ENCODE data around the gene CORO7.
"Not testable (repeated sequence)": the region's sequence is repeated elsewhere in the genome, so short reads cannot be mapped to it uniquely, and the experiment has no call there.

Gene CORO7

DNA sequence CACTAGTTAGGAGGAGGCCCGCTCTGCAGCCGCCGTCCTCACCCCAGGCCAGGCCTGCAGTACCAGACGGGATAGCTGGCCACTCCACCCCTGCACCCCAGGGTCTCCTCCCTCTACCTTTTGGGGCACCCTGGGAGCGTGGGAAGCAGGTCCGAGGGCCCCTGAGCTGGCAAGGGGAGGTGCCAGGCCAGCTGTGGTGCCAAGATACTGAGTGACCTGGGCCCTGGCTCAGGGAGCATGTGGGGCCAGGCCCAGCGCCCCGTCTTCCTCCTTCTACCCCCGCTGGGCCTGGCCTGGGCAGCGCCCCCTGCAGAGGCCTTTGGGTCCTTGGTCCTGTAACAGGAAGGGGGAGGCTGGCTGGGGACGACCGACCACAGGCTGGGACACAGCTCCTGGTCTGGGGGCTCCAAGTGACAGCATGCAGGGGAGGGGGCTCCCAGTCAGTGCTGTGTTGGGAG is 78.2 kb downstream of the CORO7 start:
- no peak for DNase-seq (ENCODE audit: low read depth in 2 of 2)

DNA sequence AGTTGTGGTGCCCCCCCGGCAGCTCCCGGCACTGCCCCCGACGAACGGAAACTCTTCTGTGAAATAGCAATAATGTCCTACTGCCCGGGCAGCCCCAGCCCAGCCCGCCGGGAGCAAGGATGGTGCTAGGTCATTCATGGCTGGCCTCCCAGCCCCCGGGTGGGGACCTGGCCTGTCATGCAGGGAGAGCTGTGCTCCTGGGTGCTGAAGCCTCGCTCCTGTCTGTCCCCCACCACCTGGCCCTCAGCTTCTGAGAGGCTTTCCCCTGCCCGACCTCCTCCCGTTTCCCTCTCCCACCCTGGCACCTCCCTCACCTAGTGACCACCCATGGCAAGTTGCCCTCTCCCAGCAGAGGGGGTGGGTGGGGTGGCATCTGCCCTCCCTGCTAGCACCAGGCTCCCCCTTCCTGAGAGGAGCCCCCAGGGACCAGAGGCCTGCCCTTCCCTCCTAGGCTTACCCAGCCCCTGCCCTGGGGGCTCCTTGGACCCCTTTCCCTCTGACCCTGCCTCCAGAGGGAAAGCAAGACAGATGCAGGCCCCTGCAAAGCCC is 78.8 kb downstream of the CORO7 start:
- DNase-seq (ENCODE audit: low read depth in 2 of 2): no peak

DNA sequence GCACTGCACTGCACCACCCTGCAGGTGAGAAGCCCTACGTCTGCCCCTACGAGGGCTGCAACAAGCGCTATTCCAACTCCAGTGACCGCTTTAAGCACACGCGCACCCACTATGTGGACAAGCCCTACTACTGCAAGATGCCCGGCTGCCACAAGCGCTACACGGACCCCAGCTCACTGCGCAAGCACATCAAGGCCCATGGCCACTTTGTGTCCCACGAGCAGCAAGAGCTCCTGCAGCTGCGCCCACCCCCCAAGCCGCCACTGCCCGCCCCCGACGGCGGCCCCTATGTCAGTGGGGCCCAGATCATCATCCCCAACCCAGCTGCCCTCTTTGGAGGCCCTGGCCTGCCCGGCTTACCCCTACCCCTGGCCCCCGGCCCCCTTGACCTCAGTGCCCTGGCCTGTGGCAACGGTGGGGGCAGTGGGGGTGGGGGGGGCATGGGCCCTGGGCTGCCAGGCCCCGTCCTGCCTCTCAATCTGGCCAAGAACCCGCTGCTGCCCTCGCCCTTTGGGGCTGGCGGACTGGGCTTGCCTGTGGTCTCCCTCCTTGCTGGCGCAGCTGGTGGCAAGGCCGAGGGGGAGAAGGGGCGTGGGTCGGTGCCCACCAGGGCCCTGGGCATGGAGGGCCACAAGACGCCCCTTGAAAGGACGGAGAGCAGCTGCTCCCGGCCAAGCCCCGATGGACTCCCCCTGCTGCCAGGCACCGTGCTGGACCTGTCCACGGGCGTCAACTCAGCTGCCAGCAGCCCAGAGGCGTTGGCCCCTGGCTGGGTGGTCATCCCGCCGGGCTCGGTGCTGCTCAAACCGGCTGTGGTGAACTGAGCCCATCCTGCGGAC is 79.5 kb downstream of the CORO7 start:
- no peak for DNase-seq (ENCODE audit: low read depth in 2 of 2)

DNA sequence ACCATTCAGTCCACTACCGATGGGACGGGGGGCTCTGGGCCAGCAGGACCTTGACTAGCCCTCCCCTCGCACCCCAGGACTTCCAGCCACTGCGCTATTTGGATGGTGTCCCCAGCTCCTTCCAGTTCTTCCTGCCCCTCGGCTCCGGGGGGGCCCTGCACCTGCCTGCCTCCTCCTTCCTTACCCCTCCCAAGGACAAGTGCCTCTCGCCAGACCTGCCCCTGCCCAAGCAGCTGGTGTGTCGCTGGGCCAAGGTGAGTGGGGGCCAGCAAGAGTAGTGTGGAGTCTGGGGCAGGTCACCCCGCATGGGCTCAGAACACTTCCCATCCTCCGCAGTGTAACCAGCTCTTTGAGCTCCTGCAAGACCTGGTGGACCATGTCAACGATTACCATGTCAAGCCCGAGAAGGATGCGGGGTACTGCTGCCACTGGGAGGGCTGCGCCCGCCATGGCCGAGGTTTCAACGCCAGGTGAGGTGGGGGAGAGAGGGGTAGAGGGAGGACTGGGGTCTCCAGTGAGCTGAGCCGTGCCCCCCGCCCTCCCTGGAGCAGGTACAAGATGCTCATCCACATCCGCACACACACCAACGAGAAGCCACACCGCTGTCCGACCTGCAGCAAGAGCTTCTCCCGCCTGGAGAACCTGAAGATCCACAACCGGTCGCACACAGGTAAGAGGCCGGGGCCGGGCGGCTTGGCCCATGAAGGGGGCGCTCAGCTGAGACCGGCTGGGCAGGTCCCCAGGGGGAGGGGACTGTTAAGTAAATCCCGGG is 81.5 kb downstream of the CORO7 start:
- DNase-seq (ENCODE audit: low read depth in 2 of 2): no peak

DNA sequence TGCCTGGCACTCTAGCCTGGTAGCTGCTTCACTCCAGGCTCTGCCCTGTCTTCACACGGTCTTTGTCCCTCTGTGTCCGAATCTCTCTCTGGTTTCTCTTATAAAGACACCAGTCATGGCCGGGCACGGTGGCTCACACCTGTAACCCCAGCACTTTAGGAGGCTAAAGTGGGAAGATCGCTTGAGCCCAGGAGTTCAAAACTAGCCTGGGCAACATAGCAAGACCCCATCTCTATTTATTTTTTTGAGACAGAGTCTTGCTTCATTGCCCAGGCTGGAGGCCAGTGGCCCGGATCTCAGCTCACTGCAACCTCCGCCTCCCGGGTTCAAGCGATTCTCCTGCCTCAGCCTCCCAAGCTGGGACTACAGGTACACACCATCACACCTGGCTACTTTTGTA is 82.7 kb downstream of the CORO7 start:
- not testable (repeated sequence) for DNase-seq (ENCODE audit: low read depth in 2 of 2)

DNA sequence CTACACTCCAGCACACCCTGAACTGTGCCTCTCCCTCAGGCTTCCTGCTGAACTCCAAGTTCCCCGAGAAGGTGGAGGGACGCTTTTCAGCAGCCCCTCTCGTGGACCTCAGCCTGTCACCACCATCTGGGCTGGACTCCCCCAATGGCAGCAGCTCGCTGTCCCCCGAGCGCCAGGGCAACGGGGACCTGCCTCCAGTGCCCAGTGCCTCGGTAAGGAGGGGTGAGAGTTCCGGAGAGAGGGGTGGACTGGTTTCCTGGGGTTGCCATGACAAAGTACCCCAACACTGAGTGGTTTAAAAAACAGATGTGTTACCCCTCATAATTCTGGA is 83.1 kb downstream of the CORO7 start:
- no peak for DNase-seq (ENCODE audit: low read depth in 2 of 2)

DNA sequence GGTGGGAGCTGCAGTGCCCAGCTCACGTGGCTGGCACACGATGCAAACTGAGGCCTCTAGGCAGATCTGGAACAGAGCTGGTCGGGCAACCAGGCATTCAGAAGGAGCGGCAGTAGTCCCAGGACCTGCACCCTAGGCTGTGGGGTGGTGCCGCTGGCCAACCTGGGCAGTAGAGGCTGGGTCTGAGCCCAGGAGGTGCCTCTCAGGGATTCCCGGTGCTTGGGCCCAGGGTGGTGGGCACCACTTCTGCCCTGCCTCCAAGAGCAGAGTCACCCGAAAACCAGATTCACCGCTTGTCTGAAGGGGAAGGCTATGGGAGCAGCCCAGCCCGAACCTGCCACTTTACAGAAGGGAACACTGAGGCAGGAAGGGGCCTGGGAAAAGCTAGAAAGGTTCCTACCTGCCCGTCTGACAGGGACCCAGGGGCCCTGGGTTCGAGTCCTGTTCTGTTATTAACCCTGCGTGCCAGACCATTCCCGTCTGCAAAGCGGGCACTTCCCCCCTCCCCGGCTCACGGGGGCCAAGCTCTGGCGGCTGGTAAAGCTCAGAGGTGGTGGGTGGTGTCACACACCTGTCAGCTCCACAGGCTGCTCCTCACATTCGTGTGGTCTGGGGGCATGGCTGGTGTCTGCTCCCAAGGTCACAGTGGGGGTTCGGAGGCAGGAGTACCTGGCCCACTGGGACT is 83.6 kb downstream of the CORO7 start:
- no peak for DNase-seq (ENCODE audit: low read depth in 2 of 2)

DNA sequence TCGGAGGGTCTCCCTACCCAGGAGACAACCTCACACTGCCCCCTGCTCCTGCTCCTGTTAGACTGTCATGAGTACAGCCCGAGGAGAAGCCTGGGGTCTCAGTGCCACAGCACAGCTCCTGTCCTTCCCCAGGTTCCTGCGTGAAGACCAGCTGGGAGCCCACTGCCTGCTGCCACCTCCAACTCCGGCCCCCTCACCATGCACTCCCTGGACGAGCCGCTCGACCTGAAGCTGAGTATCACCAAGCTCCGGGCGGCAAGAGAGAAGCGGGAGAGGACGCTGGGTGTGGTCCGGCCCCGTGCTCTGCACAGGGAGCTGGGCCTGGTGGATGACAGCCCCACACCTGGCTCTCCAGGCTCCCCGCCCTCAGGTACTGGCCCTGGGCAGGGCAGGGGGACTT is 84.3 kb downstream of the CORO7 start:
- DNase-seq (ENCODE audit: low read depth in 2 of 2): no peak

DNA sequence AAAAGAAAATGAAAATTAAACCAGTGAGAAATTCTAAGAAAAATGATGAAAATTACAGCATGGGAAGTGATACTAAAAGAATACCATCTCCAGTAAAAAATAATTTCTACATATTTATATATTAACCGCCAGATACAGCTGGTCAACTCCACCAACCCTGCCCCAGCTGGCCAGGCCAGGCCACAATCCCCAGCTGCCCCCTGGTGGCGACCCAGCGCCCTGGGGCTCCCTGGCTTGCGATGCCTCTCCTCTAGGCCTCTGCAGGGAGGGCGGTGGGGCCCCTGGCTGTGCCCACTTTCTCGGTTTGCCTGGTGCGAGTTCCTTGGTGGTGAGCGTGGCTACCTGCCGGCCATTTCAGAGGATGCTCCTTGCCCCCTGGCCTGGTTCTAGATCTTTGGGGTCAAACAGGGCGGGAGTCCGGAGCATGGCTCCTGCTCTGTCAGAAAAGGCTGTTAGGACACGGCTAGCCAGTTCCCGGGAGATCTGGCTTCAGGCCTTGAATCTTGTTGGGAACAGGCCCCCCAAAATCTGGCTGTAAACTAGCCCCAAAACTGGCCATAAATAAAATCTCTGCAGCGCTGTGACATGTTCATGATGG is 86.0 kb downstream of the CORO7 start:
- peak; percentile 26 to 37 for DNase-seq (ENCODE audit: low read depth in 2 of 2)

DNA sequence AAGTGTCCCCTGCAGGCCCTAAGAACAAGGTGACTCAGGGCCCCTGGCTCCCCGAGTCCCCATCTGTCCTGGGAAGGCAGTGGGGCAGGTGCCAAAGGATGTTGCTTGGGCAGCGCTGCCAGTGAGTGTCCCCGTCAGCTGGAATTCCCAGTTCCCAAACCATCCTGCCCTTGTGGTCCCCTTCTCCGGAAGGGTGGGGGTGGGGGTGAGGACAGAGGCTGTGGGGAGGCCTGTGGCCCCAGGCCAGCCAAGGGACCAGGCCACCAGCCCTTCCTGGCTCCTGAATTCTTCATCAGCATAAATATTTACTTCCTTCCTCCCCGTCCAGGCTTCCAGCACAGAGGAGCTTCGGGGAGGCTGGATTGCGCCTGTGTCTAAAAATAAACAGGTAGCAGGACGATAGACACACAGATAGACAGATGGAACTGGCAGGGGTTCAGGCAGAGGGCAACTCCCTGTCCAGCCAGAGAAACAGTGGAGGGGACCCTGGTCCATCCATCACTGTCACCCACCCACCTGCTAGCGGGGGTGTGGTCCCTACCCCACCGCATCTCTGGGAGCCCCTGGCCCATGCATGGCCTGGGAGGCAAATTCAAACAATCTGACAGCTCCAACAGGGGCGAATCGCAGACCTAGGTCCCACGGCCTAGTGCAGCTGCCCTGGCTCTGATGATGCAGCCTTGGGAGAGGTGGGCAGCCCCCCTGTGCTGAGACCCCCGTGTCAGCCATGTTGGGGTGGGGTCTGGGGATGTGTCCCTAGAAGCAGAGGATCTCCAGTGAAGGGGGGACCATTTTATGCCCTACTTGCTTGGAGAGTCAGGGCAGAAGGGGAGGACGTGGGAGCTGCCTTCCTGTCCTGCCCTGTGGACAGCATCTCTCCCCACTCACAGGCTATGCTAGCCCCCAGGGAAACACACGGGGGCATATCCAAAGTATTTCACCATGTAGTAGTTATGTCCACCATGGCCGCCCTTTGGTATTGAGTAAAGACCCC is 87.3 kb downstream of the CORO7 start:
- DNase-seq (ENCODE audit: low read depth in 2 of 2): no peak

DNA sequence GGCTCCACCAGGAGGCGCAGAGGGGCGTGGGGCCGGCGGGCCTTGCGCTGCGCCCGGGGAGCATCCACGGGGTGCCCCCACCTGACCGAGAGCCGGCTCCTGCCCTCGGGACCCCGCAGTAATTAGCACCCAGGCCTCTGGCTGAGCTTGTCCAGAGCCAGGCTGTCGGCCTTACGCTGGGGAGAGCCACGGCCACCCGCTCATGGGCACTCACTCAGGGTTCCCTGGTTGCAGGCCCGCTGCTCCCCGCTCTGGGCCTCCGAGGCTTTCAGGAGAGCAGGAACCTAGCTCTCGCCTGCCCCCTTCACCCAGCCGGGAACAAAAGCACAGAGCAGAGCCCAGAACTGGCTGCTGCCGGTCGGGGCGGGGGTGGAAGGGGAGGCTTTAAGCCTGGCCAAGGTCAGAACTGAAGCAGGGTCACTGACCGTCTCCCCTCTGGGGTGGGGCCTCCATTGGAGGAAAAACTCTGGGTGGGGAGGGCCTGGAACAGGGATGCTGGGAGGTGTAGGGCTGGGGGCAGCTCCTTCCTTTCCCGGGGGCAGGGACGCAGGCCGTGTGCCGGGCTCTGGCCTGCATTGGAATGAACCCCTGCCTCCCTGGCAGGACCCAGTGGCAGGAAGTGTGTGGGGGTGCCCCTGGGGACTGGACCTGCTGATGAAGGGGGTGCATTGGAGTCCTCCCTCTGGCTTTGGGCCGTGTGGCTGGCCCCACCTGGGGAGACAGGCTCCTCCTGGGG is 88.2 kb downstream of the CORO7 start:
- peak in 1 of 2 donors; percentile 21 for DNase-seq (ENCODE audit: low read depth in 2 of 2)

DNA sequence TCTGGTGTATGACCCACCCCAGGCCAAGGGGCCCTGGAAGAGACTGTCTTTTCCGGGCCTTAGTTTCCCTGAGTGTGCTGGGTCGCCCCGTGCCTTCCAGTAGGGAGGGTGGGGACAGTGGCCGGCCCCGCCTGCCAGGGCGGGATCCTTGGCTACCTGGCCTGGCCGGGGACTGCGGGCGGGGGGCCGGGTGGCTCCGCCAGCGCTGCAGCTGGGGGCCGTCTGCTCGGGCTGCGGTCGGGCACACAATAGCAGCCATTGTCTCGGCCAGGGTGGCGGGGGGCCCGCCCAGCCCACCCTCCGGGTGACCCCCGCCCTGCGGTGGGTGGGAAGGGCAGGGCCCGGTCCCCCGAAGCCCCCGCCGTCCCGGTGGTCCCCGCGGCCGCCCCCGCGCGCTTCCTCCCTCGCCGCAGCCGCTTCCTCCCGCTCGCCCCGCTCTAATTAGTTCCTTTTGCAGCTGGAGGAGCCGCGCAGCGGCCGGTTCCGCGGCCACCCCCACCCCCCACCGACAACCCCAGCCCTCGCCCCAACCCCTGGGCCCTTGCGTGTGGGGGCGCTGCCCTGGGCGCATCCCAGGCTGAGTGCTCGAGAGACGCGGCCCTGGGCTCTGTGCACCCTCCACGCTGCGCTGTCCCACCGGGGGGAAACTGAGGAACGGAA is 88.9 kb downstream of the CORO7 start:
- DNase-seq (ENCODE audit: low read depth in 2 of 2): no peak

DNA sequence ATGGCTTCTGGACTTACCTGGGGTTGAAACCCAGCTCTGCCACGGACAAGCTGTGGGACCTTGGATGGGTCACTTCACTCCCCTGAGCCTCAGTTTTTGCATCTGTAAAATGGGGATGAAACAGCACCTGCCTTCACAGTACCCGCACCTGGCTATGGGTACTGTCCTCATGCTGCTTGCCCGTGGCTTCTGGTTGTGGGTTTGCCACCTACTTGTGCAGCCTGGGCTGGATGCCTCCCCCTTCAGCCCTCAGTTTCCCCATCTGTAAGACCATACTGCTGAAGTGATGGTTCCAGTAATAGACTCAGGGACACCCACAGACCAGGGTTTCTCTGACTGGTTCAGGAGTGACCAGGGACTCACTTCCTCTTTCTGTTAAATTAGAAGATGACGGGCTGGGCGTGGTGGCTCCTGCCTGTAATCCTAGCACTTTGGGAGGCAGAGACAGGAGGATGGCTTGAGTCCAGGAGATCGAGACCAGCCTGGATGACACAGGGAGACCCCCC is 91.1 kb downstream of the CORO7 start:
- no peak for DNase-seq (ENCODE audit: low read depth in 2 of 2)

DNA sequence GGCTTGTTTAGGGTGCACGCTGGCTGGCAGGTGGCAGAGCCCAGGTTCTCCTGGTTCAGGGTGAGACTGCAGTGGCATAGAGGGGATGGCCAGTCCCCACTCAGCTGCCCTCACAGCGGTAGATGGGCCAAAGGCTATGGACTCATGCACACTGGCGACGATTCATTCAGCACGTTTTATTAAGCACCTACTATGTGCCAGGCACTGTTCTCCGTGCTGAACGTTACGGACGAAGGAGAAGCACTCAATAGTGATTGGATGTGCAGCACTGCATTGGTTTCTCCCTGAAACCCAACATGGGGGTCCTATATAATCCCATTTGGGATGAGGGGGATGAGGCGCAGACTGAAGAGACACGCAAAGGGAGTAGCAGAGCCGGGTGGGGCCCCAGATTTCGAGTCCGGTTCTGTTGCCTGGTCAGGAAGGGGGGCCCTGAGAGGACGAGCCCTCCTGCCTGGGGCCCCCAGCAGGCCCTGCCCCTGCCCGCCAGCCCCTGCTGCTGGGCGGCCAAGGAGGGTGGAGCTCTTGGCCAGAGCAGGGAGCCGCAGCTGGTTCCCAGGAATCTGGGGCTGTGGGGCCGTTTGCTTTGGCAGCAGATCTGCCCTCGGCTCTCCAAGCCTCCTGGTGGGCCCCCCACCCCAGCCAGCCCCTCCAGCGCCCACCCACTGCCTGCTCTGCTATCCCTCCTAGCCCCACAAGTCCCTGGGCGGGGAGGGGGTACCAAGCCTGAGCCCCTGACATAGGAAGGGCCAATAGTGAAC is 91.7 kb downstream of the CORO7 start:
- DNase-seq (ENCODE audit: low read depth in 2 of 2): no peak

DNA sequence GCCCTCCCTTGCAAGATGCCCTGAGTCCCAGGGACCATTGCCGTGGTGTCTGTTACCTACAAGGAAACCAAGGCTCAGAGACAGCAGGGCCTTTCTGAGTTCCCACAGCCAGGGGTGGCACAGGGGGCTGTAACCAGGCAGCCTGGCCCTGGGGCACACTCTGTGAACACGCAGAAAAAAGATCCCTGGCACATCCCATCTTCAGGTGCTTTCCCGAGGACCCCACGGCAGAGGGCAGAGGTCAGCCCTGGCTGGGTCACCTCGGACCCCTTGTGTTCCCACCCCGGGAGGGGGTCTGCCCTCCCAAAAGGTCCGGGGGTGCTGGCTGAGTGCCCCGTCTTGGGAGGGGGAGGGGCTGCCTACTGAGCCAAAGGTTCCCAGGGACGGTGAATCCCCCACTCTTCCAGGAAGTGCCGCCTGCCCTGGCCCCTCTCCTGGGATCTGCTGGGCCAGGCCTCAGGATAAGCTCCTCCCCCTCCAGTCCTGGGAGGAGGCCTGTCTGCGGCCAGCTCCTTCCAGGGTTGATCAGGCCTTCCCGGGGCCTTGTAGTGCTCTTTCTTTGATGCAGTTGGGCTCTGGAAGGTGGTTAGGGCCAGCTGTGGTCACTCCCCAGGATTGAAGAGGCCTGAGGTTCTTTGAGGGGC is 92.4 kb downstream of the CORO7 start:
- no peak for DNase-seq (ENCODE audit: low read depth in 2 of 2)

DNA sequence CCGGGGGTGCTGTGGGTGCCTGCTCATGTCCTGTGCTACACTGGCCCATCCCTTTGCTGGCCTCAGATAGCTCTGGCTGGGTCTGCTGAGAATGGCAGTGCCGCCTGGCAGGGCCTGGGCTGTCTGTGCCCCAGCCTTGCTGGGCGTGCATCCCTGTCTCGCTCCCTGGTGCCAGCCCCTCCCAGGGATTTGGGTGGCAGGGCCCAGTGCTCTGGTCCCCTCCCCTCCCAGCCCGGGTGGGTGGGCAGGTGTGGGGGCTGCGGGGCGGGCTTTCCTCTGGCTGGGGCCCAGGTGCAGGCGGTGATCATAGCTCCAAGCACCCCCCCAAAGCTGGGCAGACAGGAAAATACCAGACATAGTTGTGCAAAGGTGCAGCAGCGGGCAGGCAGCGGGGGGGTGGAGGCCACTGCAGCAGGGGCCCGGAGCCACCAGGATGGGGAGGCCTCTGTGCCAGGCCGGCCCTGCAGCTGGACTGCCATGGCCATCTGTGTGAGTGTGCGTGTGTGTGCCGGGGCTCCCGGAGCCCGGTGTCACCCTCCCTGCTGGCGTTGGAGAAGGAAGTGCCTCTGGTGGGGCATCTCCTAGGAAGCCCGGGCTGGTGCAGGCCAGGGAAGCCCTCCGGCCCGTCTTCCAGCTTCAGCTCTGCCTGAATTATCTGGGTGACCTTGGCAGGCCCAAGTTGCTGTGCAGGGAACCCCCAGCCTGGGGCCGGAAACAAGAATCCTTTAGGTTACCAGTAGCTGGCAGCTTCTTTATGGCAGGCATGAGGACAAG is 93.1 kb downstream of the CORO7 start:
- DNase-seq (ENCODE audit: low read depth in 2 of 2): no peak
